Measurements from ENCODE around the gene DNAH8.

The DNAH8 gene

GRCh38 chr6:39078695-39079094, 363.6 kb downstream of the DNAH8 start:
- Histone ChIP-seq H3K9ac (ENCODE audit: low read depth, low read length) (no peak overlapping the region), H3K36me3 (ENCODE audit: insufficient read depth, low read length) (no peaks in the 10 kb centered on the region), H3K4me1 (ENCODE audit: insufficient read depth, low read length) (0 out of 2 replicates have a peak, but pooled peaks cover 3% of the 10 kb centered on the region), H3K9me3 (ENCODE audit: control insufficient read depth, insufficient read depth, low read length) (no peaks in the 10 kb centered on the region)

DNA sequence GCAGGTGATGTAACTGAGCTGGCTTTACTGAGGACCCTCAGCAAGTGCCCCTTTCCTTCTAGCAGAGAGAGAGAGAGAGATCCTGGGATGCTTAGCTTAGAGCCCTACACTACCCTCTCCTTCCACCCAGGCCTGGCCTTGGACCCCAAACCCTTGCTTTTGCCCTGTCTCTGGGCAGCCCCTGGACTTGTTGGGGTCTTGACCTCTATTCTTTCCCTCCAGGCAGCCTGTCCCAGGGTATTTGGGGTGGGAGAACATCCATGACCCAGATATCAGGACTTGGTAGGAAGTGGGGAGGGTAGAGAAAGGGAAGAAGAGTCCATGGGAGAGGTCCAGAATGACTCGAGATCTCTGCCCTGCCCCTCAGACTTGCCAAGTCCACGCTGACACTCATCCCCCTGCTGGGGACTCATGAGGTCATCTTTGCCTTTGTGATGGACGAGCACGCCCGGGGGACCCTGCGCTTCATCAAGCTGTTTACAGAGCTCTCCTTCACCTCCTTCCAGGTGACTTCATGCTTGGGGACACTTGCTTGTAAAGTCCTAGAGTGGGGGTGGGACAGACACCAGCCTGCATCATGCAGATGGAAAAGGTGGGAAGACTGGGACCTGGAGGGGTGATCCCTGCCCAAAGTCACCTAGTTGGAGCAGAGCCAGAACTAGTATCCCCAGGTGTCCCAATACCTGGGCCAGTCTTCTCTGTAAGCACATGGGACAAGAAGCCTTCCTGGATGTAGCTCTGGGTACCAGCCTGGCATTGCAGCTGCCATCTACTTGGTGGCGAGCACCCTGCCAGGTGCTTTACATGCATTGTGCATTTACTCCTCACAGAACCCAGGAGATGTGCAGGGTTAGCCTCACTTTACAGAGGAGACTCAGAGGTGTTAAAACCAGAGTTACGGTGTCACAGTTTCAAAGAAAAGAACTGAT, 364.4 kb downstream of the DNAH8 start:
- Histone ChIP-seq H3K36me3 (ENCODE audit: insufficient read depth, low read length) (no peaks in the 10 kb centered on the region), H3K9ac (ENCODE audit: low read depth, low read length) (no peak overlapping the region), H3K9me3 (ENCODE audit: control insufficient read depth, insufficient read depth, low read length) (no peaks in the 10 kb centered on the region), H3K4me1 (ENCODE audit: insufficient read depth, low read length) (0 out of 2 replicates have a peak, but pooled peaks cover 3% of the 10 kb centered on the region)

All from ES-I3 (cell line).